Breast epithelium (tissue), 3 donors: ENCODE measurements around the gene AADACL4.

Experiments used
- POLR2A ChIP-seq: fragments of 450-650 bp; IDR thresholded peaks from one replicate; pipeline ENCODE4 v1.6.1; 2016; ENCODE audit warnings: antibody characterized with exemption, mild to moderate bottlenecking, moderate library complexity
- POLR2AphosphoS5 ChIP-seq, 3 donors: sonication (generic); formaldehyde crosslinking; IDR thresholded peaks; one replicate each; pipeline ENCODE4 v1.6.1; 2017; ENCODE audit warnings: antibody characterized with exemption in 3 of 3
- TF ChIP-seq, protein P1 (sequence below), 3 donors: fragments of 450-650 bp; IDR thresholded peaks; one replicate each; pipeline ENCODE4 v1.5.1; 2016 to 2017; ENCODE audit warnings: antibody characterized with exemption in 3 of 3, mild to moderate bottlenecking in 3 of 3, moderate library complexity in 3 of 3

DNA sequence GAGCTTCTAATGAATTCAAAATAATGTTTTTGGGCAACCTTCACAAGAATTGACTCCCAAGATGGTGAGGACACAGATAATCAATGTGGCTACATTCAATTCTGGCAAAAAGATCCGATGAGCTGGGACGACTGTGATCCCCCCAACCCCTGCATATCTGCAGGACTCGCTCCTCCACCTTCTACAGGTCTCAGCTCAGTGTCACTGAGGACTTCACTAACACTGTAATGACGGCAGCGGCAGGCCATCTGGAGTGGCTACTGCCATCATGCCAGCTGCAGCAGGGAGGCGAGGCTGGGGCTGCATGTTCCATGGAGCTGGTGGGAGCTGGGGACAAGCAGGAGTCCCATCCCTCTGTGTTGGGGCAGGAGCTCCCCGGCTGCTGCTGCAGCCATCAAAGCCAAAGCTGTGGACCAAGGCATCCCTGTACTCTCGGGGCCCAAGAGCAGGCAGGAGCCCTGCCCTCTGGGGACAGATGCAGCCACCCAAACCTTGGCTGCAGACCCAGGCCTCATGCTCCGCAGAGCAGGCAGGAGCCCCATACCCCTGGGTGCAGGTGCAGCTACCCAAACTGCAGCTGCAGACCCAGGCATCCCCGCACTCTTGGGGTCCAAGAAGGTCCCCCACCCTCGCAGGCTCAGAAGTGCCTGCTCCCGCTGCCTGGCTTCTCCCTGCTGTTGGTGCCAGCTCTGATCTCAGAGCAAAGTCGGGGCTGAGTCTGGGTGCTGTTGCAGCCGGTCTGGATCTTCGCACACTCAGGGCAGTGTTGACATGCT is 13.7 kb upstream of the AADACL4 start:
- TF ChIP-seq POLR2A = no peak
- TF ChIP-seq POLR2AphosphoS5 (IDR thresholded peaks at IDR 0.05) = no peak
- TF ChIP-seq, protein P1, sequence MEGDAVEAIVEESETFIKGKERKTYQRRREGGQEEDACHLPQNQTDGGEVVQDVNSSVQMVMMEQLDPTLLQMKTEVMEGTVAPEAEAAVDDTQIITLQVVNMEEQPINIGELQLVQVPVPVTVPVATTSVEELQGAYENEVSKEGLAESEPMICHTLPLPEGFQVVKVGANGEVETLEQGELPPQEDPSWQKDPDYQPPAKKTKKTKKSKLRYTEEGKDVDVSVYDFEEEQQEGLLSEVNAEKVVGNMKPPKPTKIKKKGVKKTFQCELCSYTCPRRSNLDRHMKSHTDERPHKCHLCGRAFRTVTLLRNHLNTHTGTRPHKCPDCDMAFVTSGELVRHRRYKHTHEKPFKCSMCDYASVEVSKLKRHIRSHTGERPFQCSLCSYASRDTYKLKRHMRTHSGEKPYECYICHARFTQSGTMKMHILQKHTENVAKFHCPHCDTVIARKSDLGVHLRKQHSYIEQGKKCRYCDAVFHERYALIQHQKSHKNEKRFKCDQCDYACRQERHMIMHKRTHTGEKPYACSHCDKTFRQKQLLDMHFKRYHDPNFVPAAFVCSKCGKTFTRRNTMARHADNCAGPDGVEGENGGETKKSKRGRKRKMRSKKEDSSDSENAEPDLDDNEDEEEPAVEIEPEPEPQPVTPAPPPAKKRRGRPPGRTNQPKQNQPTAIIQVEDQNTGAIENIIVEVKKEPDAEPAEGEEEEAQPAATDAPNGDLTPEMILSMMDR (IDR thresholded peaks at IDR 0.05) = no peak
